ENCODE data around the gene NLRP1.

- no peak for TF ChIP-seq EZH2 (IDR thresholded peaks at IDR 0.05; ENCODE audit: borderline replicate concordance, control insufficient read depth, low read depth, low read length)
- TF ChIP-seq POLR2A (IDR thresholded peaks at IDR 0.05; ENCODE audit: low read depth, low read length) = no peak
- TF ChIP-seq, protein P1, sequence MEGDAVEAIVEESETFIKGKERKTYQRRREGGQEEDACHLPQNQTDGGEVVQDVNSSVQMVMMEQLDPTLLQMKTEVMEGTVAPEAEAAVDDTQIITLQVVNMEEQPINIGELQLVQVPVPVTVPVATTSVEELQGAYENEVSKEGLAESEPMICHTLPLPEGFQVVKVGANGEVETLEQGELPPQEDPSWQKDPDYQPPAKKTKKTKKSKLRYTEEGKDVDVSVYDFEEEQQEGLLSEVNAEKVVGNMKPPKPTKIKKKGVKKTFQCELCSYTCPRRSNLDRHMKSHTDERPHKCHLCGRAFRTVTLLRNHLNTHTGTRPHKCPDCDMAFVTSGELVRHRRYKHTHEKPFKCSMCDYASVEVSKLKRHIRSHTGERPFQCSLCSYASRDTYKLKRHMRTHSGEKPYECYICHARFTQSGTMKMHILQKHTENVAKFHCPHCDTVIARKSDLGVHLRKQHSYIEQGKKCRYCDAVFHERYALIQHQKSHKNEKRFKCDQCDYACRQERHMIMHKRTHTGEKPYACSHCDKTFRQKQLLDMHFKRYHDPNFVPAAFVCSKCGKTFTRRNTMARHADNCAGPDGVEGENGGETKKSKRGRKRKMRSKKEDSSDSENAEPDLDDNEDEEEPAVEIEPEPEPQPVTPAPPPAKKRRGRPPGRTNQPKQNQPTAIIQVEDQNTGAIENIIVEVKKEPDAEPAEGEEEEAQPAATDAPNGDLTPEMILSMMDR (IDR thresholded peaks at IDR 0.05 in 2 of 3, conservative IDR thresholded peaks at IDR 0.05 in 1 of 3; ENCODE audit: control insufficient read depth in 2 of 3, extremely low read depth in 1 of 3, insufficient read depth in 1 of 3, low read depth in 3 of 3, low read length in 3 of 3) = no peak
- TF ChIP-seq EP300 (IDR thresholded peaks at IDR 0.05; ENCODE audit: borderline replicate concordance in 1 of 2, control insufficient read depth in 1 of 2, low read depth in 2 of 2, low read length in 2 of 2) = no peak
- TF ChIP-seq FOXK2 (IDR thresholded peaks at IDR 0.05) = no peak
- TF ChIP-seq, protein P2, sequence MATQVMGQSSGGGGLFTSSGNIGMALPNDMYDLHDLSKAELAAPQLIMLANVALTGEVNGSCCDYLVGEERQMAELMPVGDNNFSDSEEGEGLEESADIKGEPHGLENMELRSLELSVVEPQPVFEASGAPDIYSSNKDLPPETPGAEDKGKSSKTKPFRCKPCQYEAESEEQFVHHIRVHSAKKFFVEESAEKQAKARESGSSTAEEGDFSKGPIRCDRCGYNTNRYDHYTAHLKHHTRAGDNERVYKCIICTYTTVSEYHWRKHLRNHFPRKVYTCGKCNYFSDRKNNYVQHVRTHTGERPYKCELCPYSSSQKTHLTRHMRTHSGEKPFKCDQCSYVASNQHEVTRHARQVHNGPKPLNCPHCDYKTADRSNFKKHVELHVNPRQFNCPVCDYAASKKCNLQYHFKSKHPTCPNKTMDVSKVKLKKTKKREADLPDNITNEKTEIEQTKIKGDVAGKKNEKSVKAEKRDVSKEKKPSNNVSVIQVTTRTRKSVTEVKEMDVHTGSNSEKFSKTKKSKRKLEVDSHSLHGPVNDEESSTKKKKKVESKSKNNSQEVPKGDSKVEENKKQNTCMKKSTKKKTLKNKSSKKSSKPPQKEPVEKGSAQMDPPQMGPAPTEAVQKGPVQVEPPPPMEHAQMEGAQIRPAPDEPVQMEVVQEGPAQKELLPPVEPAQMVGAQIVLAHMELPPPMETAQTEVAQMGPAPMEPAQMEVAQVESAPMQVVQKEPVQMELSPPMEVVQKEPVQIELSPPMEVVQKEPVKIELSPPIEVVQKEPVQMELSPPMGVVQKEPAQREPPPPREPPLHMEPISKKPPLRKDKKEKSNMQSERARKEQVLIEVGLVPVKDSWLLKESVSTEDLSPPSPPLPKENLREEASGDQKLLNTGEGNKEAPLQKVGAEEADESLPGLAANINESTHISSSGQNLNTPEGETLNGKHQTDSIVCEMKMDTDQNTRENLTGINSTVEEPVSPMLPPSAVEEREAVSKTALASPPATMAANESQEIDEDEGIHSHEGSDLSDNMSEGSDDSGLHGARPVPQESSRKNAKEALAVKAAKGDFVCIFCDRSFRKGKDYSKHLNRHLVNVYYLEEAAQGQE (IDR thresholded peaks at IDR 0.05; ENCODE audit: low read depth, low read length) = no peak
- TF ChIP-seq, protein P3, sequence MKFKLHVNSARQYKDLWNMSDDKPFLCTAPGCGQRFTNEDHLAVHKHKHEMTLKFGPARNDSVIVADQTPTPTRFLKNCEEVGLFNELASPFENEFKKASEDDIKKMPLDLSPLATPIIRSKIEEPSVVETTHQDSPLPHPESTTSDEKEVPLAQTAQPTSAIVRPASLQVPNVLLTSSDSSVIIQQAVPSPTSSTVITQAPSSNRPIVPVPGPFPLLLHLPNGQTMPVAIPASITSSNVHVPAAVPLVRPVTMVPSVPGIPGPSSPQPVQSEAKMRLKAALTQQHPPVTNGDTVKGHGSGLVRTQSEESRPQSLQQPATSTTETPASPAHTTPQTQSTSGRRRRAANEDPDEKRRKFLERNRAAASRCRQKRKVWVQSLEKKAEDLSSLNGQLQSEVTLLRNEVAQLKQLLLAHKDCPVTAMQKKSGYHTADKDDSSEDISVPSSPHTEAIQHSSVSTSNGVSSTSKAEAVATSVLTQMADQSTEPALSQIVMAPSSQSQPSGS (IDR thresholded peaks at IDR 0.05; ENCODE audit: low read length) = no peak
- TF ChIP-seq NR2C1 (IDR thresholded peaks at IDR 0.05) = no peak
- no peak for TF ChIP-seq ETV6 (conservative IDR thresholded peaks at IDR 0.05 in 1 of 2, IDR thresholded peaks at IDR 0.05 in 1 of 2; ENCODE audit: borderline replicate concordance in 1 of 2, low read depth in 1 of 2)
Measured at GRCh38 chr17:5506307-5506706, 78.0 kb downstream of the NLRP1 start.
